ENCODE measurements around the gene ANXA1.

DNA sequence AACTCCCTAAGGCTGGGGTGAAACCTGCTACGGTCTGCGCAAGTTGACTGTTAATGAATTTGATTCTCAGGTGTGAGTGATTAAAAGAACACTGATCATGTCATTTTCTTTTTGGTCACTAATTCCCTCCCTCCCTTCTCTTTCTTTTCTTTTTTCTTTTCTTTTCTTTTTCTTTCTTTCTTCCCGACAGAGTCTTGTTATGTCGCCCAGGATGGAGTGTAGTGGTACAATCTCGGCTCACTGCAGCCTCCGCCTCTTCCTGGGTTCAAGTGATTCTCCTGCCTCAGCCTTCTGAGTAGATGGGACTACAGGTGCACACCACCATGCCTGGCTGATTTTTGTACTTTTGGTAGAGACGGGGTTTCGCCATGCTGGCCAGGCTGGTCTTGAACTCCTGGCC is 2.6 kb downstream of the ANXA1 start:
- TF ChIP-seq, protein P1, sequence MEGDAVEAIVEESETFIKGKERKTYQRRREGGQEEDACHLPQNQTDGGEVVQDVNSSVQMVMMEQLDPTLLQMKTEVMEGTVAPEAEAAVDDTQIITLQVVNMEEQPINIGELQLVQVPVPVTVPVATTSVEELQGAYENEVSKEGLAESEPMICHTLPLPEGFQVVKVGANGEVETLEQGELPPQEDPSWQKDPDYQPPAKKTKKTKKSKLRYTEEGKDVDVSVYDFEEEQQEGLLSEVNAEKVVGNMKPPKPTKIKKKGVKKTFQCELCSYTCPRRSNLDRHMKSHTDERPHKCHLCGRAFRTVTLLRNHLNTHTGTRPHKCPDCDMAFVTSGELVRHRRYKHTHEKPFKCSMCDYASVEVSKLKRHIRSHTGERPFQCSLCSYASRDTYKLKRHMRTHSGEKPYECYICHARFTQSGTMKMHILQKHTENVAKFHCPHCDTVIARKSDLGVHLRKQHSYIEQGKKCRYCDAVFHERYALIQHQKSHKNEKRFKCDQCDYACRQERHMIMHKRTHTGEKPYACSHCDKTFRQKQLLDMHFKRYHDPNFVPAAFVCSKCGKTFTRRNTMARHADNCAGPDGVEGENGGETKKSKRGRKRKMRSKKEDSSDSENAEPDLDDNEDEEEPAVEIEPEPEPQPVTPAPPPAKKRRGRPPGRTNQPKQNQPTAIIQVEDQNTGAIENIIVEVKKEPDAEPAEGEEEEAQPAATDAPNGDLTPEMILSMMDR (IDR thresholded peaks at IDR 0.05), result no peak
- no peak for TF ChIP-seq POLR2A (IDR thresholded peaks at IDR 0.05)
- TF ChIP-seq EP300 (IDR thresholded peaks at IDR 0.05), result no peak
- TF ChIP-seq POLR2AphosphoS5 (IDR thresholded peaks at IDR 0.05), result no peak

Measured in stomach (tissue), 4 donors.